H1 (cell line): ENCODE results near the gene HS3ST3B1. TPM values are rescaled to one million over a fixed set of nuclear protein-coding genes. Genes with fewer than 3 reads are reported as not detected.

Experiments
- GTF2F1 ChIP-seq: IDR thresholded peaks from 2 replicates; pipeline ENCODE4 v1.6.1; 2012; ENCODE audit warnings: low read depth, low read length, improper control_type of control experiment, borderline replicate concordance
- HDAC2 ChIP-seq, 2 experiments: fragments of 300-600 bp in 1 of 2; sonication (generic) in 1 of 2; IDR thresholded peaks; 2 replicates each; pipeline ENCODE4 v1.6.1; 2011 to 2012; ENCODE audit warnings: low read depth in 2 of 2, low read length in 2 of 2, mild to moderate bottlenecking in 2 of 2, moderate library complexity in 2 of 2, borderline replicate concordance in 1 of 2, inconsistent platforms in 1 of 2
- KDM4A ChIP-seq: IDR thresholded peaks from one replicate; pipeline ENCODE4 v1.7.1; 2012; ENCODE audit warnings: low read depth, mild to moderate bottlenecking, moderate library complexity, low read length, inconsistent platforms; ENCODE audit not compliant: severe bottlenecking
- MAFK ChIP-seq: IDR thresholded peaks from 2 replicates; pipeline ENCODE4 v1.6.1; 2012; ENCODE audit warnings: low read depth, mild to moderate bottlenecking, improper control_type of control experiment, low read length
- RAD21 ChIP-seq, 2 experiments: IDR thresholded peaks in 1 of 2; conservative IDR thresholded peaks in 1 of 2; 2 replicates each; pipeline ENCODE4 v1.6.1; 2011; ENCODE audit warnings: low read depth in 2 of 2, low read length in 2 of 2, improper control_type of control experiment in 1 of 2, inconsistent platforms in 1 of 2, mild to moderate bottlenecking in 1 of 2, moderate library complexity in 1 of 2
- RNF2 ChIP-seq: fragments of 200-900, 300-1000 bp; sonication (generic); IDR thresholded peaks from 2 replicates; pipeline ENCODE4 v1.7.1; 2016; ENCODE audit warnings: borderline replicate concordance, low read depth, mild to moderate bottlenecking, antibody characterized with exemption, low read length; ENCODE audit not compliant: poor library complexity, severe bottlenecking; ENCODE audit errors: missing control alignments
- polyA plus RNA-seq, 7 experiments: library from polyadenylated mRNA; depleted of rRNA in 3 of 7; stranded (reverse) in 5 of 7; unstranded in 2 of 7; fragments of >200 nt in 5 of 7; fragments of 200-250 nt in 2 of 7; gene quantifications; 1 replicate in 5 of 7; 2 replicates in 1 of 7; 4 replicates in 1 of 7; pipeline versions ENCODE4 v1.2.1 to v1.2.3, GENCODE V29; 2011 to 2013; ENCODE audit warnings: missing spikeins in 2 of 7, mixed read lengths in 2 of 7
- total RNA-seq: library from RNA; stranded (reverse); fragmentation: NEBNext Ultra II Directional; extraction: Animal tissue kit (Norgen Biotek cat#: 25700); gene quantifications from 2 replicates; pipeline ENCODE4 v1.2.1, GENCODE V29; 2021
- TF ChIP-seq, protein P1 (sequence below): IDR thresholded peaks from 2 replicates; pipeline ENCODE4 v1.6.1; 2011; ENCODE audit warnings: low read depth, mild to moderate bottlenecking, low read length; ENCODE audit not compliant: insufficient read depth

Gene HS3ST3B1
- total and polyA plus RNA-seq, 2 of the 8 experiments (the other 6 are each of a cell fraction or from before 2014, with no cell fraction given) = 4.7 to 14.4 TPM

DNA sequence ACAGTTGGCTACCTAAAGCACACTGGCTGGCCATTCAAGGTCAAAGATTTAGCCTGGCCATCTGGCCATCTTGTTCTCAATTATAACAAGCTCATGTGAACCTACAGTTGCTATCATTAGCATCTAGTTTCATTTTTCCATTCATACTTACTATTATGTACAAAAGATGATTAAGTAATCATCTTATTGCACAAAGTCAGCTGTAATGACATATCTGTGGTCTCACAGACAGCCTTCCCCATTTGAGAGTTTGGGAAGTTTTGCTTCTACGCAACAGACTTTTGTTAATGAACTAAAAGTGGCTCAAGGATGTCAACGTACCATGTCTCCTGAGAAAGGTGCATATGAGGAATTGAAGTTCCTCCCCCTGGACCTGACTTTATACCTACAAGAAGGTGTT, 51.3 kb downstream of the HS3ST3B1 start (continued):
- TF ChIP-seq, protein P1, sequence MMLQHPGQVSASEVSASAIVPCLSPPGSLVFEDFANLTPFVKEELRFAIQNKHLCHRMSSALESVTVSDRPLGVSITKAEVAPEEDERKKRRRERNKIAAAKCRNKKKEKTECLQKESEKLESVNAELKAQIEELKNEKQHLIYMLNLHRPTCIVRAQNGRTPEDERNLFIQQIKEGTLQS = no peak
- no peak for TF ChIP-seq KDM4A
- no peak for TF ChIP-seq GTF2F1
- no peak for TF ChIP-seq RAD21 (IDR thresholded peaks at IDR 0.05 in 1 of 2, conservative IDR thresholded peaks at IDR 0.05 in 1 of 2; ENCODE audit: low read depth in 2 of 2, low read length in 2 of 2)
- TF ChIP-seq HDAC2 (IDR thresholded peaks at IDR 0.05; ENCODE audit: borderline replicate concordance in 1 of 2, low read depth in 2 of 2, low read length in 2 of 2) = no peak
- TF ChIP-seq MAFK = no peak
- no peak for TF ChIP-seq RNF2
